A673 (cell line): ENCODE results near the gene GSG1.

Source experiments
- EZH2 ChIP-seq: fragments of 200-600 bp; sonication (generic); IDR thresholded peaks from 2 replicates; pipeline ENCODE4 v1.6.1; 2017; ENCODE audit warnings: borderline replicate concordance, low read depth, mild to moderate bottlenecking, mixed read lengths, antibody characterized with exemption, low read length; ENCODE audit not compliant: poor library complexity, severe bottlenecking
- TF ChIP-seq, protein P1 (sequence below): fragments of 300-800, 200-600 bp; sonication (generic); conservative IDR thresholded peaks from 2 replicates; pipeline ENCODE4 v1.5.1; 2017; ENCODE audit warnings: low read depth, mild to moderate bottlenecking, antibody characterized with exemption, low read length, moderate library complexity, mixed read lengths

DNA sequence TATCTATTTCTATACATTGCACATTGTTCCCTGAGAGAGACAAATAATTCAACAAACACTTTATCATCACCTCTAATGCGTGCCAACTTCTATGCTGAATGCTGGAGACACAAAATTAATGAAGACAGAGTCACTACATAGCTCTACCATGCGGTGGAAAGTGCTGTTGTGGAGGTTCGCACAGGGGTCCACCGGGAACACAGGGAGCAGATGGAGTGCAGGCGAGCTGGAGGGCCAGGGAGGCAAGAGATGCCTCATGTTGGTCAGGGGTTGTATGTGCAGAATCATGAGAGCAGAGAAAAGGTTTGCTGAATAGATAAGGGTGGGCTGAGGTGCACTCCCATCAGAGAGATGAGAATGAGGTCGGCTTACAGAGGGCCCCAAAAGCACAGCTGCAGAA, 34.1 kb downstream of the GSG1 start:
- TF ChIP-seq, protein P1, sequence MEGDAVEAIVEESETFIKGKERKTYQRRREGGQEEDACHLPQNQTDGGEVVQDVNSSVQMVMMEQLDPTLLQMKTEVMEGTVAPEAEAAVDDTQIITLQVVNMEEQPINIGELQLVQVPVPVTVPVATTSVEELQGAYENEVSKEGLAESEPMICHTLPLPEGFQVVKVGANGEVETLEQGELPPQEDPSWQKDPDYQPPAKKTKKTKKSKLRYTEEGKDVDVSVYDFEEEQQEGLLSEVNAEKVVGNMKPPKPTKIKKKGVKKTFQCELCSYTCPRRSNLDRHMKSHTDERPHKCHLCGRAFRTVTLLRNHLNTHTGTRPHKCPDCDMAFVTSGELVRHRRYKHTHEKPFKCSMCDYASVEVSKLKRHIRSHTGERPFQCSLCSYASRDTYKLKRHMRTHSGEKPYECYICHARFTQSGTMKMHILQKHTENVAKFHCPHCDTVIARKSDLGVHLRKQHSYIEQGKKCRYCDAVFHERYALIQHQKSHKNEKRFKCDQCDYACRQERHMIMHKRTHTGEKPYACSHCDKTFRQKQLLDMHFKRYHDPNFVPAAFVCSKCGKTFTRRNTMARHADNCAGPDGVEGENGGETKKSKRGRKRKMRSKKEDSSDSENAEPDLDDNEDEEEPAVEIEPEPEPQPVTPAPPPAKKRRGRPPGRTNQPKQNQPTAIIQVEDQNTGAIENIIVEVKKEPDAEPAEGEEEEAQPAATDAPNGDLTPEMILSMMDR: no peak
- no peak for TF ChIP-seq EZH2
